Duodenal mucosa (tissue), 2 donors: ENCODE data around the gene TMEM125.

ENCODE experiments used
- H3K27ac ChIP-seq: one replicate; pipeline ENCODE4 v1.7.0; 2013; ENCODE audit warnings: low read depth, low read length
- H3K27me3 ChIP-seq, 2 donors: one replicate each; pipeline ENCODE4 v1.7.0; 2013; ENCODE audit warnings: low read length in 2 of 2, control low read depth in 1 of 2; ENCODE audit not compliant: insufficient read depth in 2 of 2, control insufficient read depth in 1 of 2
- H3K36me3 ChIP-seq, 2 donors: one replicate each; pipeline ENCODE4 v1.7.0; 2013; ENCODE audit warnings: low read length in 2 of 2, control low read depth in 1 of 2; ENCODE audit not compliant: insufficient read depth in 2 of 2, control insufficient read depth in 1 of 2
- H3K4me1 ChIP-seq, 2 donors: one replicate each; pipeline ENCODE4 v1.7.0; 2013; ENCODE audit warnings: low read length in 2 of 2, control low read depth in 1 of 2; ENCODE audit not compliant: insufficient read depth in 2 of 2, control insufficient read depth in 1 of 2
- H3K4me3 ChIP-seq, 2 donors: one replicate each; pipeline ENCODE4 v1.7.0; 2013; ENCODE audit warnings: low read length in 2 of 2, low read depth in 1 of 2
- H3K9ac ChIP-seq, 2 donors: one replicate each; pipeline ENCODE4 v1.7.0; 2013; ENCODE audit warnings: low read length in 2 of 2, low read depth in 1 of 2
- H3K9me3 ChIP-seq, 2 donors: one replicate each; pipeline ENCODE4 v1.7.0; 2013; ENCODE audit warnings: low read length in 2 of 2, control low read depth in 1 of 2; ENCODE audit not compliant: control insufficient read depth in 1 of 2

Gene TMEM125

DNA sequence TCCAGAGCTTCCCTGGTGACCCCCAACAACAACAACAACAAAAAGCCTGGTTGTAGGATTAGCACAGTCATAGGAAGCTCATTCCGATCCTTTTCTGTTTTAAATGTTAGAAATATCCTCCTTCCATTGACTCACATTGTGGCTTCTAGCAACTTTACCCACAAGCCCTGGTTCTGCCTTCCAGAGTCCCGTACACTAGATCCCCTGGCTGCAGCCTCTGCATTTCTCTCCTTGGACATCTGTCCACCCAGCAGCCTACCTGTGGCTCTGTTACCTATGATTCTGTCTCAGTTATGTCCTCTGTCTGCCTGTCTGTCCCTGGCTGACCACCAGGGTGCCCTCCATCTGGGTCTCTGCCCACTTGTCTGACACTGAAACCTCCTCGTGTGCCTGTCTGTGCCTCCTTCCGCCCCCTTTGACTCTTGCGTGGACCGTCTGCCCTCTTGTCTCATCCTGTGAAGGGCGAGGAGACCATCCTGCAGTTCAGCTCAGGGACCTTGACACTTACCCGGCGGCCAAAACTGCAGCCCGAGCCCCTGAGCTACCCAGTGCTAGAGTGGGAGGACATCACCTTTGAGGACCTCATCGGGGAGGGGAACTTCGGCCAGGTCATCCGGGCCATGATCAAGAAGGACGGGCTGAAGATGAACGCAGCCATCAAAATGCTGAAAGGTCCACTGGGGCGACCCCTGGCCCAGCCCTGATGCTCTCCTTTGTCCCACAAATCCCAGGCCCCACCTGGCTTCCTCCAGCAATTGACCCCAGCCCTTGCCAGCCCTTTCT, 47.1 kb downstream of the TMEM125 start:
- Histone ChIP-seq H3K36me3 (no peaks in the 10 kb centered on the region), H3K4me1 (peaks cover 0 to 4% of the 10 kb centered on the region in 2 donors), H3K9me3 (no peaks in the 10 kb centered on the region), H3K27me3 (no peaks in the 10 kb centered on the region), H3K4me3 (no peak overlapping the region), H3K27ac (no peak overlapping the region), H3K9ac (no peak overlapping the region)

DNA sequence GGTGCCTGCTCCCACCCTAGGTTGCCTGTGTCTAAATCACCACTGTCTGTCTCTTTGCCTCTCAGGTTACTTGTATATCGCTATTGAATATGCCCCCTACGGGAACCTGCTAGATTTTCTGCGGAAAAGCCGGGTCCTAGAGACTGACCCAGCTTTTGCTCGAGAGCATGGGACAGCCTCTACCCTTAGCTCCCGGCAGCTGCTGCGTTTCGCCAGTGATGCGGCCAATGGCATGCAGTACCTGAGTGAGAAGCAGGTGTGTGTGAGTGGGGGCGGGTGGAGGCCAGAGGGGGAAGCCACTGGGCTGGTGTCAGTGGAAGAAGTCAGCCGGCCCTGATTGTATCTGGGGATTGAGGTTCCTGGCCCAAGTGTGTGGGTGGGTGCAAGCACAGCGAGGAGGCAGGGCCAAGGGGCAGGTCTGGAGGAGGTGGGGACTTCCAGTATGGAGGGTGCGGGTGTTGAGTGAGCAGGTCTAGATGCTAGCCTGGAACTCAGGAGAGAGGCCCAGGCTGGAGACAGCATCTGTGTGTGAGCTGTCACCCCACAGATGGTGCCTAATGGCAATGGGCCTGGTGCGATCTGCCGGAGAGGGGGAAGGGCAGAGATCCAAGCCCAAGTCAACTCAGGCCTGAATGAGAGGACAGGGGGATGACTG, 48.2 kb downstream of the TMEM125 start:
- H3K27ac ChIP-seq, result no peak overlapping the region

DNA sequence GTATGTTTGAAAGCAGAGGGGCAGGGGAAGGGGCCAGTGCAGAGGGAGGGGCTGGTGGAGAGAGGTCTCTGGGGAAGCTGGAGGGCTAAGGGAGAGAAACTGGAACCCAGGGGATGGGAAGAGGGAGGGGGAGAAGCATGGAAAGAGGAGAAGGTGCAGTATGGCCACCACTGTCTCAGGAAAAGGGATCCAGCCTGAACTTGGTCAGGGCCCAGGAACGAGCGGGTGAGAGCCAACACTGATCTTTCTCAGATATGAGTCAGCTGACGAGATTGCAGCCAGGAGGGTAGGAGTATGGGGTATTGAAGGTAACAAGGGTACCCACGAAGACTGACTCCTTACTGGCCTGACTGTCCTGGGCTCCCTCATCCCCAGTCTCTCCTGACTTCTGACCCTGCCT, 49.0 kb downstream of the TMEM125 start:
- Histone ChIP-seq H3K27me3 (no peaks in the 10 kb centered on the region), H3K36me3 (no peaks in the 10 kb centered on the region), H3K27ac (no peak overlapping the region), H3K9ac (no peak overlapping the region), H3K4me3 (no peak overlapping the region), H3K9me3 (no peaks in the 10 kb centered on the region), H3K4me1 (no peaks in the 10 kb centered on the region)

More for the DNA sequence above, 48.2 kb downstream of the TMEM125 start:
- Histone ChIP-seq H3K4me3 (no peak overlapping the region), H3K9me3 (no peaks in the 10 kb centered on the region), H3K27me3 (no peaks in the 10 kb centered on the region), H3K36me3 (no peaks in the 10 kb centered on the region), H3K4me1 (peaks cover 0 to 4% of the 10 kb centered on the region in 2 donors), H3K9ac (no peak overlapping the region)

DNA sequence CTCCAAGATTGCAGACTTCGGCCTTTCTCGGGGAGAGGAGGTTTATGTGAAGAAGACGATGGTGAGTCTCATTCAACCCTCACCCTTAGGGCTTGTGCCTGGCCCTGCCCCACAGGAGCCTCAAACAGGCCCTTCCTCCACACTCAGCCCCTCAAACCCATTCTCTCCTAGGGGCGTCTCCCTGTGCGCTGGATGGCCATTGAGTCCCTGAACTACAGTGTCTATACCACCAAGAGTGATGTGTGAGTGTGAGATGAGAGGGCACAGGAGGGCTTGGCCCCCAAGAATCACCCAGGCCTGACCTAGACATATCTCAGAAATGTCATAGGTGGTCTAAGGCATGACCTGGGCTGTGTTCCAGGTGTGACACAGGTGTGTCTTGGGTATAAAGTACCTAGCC, 49.5 kb downstream of the TMEM125 start:
- Histone ChIP-seq H3K27ac (no peak overlapping the region), H3K27me3 (no peaks in the 10 kb centered on the region), H3K36me3 (no peaks in the 10 kb centered on the region), H3K4me1 (no peaks in the 10 kb centered on the region), H3K9me3 (no peaks in the 10 kb centered on the region), H3K9ac (no peak overlapping the region), H3K4me3 (no peak overlapping the region)

DNA sequence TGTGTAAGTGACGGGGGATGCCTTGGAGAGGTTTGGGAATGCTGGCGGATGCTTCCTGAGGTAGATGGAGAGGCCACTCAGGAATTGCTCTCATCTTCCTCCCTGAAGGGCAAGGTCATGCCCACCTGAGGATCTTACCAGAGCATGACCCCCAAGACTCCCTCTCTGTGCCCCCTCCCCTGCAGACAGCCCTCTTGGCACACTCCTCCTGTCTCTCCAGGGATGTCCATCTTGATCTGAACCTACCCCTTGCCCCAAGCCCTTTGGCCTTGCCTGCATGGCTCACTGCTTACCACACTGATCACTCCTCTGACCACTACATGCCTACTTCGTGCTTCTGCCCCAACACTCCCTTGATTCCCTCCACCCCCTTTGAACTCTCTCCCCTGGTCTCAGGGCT, 50.0 kb downstream of the TMEM125 start:
- Histone ChIP-seq H3K9me3 (no peaks in the 10 kb centered on the region), H3K4me3 (no peak overlapping the region), H3K9ac (no peak overlapping the region), H3K27ac (no peak overlapping the region), H3K36me3 (no peaks in the 10 kb centered on the region), H3K27me3 (no peaks in the 10 kb centered on the region), H3K4me1 (no peaks in the 10 kb centered on the region)

DNA sequence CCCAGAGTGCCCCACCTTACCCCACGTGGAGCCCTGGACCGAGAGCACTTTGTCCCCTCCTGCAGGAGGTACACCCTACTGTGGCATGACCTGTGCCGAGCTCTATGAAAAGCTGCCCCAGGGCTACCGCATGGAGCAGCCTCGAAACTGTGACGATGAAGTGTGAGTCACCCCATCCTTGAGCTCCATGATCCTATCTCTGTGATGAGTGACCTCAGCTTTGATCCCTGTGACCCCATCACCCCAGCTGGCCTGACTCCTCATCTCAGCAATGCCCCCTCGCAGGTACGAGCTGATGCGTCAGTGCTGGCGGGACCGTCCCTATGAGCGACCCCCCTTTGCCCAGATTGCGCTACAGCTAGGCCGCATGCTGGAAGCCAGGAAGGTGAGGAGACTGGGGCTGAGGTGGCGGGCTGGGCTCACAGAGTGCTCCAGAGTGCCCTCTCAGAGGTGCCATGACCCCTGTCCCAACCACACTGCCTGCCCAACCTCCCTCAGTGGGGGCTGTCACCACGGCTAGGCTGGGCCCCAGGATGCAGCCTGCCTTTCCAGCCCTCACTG, 51.6 kb downstream of the TMEM125 start:
- Histone ChIP-seq H3K36me3 (no peaks in the 10 kb centered on the region), H3K9me3 (no peaks in the 10 kb centered on the region), H3K9ac (no peak overlapping the region), H3K4me1 (no peaks in the 10 kb centered on the region), H3K27ac (no peak overlapping the region), H3K27me3 (no peaks in the 10 kb centered on the region), H3K4me3 (no peak overlapping the region)

DNA sequence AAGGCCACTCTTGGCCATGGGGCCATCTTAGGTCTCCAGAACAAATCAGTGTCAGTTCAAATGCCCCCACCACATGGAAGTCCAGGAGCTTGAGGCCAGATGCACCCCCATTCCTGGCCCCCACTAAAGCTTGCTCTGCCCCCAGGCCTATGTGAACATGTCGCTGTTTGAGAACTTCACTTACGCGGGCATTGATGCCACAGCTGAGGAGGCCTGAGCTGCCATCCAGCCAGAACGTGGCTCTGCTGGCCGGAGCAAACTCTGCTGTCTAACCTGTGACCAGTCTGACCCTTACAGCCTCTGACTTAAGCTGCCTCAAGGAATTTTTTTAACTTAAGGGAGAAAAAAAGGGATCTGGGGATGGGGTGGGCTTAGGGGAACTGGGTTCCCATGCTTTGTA, 52.7 kb downstream of the TMEM125 start:
- no peaks in the 10 kb centered on the region for H3K27me3 ChIP-seq
- no peaks in the 10 kb centered on the region for H3K4me1 ChIP-seq
- no peaks in the 10 kb centered on the region for H3K9me3 ChIP-seq
- no peak overlapping the region for H3K9ac ChIP-seq
- no peaks in the 10 kb centered on the region for H3K36me3 ChIP-seq
- H3K4me3 ChIP-seq, result no peak overlapping the region
- no peak overlapping the region for H3K27ac ChIP-seq
